ENCODE data around the gene SEC24C.
"Not testable (repeated sequence)": the region's sequence is repeated elsewhere in the genome, so short reads cannot be mapped to it uniquely, and the experiment has no call there.

SEC24C gene

GRCh38 chr10:73772281-73773151 is 28.3 kb downstream of the SEC24C start:
- DNase-seq = peak; percentile 83

DNA sequence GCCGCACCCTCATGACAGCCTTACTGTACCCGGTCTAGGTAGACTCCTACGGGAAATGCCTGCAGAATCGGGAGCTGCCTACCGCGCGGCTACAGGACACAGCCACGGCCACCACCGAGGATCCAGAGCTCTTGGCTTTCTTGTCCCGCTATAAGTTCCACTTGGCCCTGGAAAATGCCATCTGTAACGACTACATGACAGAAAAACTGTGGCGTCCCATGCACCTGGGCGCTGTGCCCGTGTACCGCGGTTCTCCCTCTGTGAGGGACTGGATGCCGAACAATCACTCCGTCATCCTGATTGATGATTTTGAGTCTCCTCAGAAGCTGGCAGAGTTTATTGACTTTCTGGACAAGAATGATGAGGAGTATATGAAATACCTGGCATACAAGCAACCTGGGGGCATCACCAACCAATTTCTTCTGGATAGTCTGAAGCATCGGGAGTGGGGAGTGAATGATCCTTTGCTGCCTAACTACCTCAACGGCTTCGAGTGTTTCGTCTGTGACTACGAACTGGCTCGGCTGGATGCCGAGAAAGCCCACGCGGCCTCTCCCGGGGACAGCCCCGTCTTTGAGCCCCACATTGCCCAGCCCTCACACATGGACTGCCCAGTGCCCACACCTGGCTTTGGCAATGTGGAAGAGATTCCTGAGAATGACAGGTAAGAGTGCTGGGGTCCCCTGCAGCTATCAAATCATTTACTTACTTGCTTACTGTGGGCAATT is 29.1 kb downstream of the SEC24C start:
- no peak for DNase-seq

GRCh38 chr10:73774637-73775036 is 30.5 kb downstream of the SEC24C start:
- DNase-seq = no peak

GRCh38 chr10:73779018-73779417 is 34.8 kb downstream of the SEC24C start:
- no peak for DNase-seq

- DNase-seq = no peak
Measured at GRCh38 chr10:73779539-73780197, 35.5 kb downstream of the SEC24C start.

DNA sequence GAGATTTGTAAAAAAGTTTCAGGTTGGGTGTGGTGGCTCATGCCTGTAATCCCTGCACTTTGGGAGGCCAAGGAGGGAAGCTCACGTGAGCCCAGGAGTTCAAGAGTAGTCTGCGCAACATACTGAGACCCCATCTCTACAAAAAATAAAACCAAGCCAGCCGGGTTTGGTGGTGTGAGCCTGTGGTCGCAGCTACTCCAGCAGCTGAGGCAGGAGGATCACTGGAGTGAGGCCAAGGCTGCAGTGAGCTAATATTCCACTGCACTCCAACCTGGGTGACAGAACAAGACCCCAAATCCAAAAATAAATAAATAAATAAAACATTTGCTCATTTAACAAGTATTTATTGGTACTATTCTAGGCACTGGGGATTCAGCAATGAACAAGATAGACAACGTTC is 36.1 kb downstream of the SEC24C start:
- DNase-seq = no peak

- DNase-seq = no peak
Measured at GRCh38 chr10:73780966-73781365, 36.8 kb downstream of the SEC24C start.

- no peak for DNase-seq
Measured at GRCh38 chr10:73781548-73781878, 37.3 kb downstream of the SEC24C start.

GRCh38 chr10:73781879-73782748 is 37.9 kb downstream of the SEC24C start, which contains the start of gene CHCHD1:
TSS of gene CHCHD1 (plus strand) at chr10:73782048. CDS start at chr10:73782076, 28 bp downstream.
- DNase-seq = peak; percentile 91

DNA sequence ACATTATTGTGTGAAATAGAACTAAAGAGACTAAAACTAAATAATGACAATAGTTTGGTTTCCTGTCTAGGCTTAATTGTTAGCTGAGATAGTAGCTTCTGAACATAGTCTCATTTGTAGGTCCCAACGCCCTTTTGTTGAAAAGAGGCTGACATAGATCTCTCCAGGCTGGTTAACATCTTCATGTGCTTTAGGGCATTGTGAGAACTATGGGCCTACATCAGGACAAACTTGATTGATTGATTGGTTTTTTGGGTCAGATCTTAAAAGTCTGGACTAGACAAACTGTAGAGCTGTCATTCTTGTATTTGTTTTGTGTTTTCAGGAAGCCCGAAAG is 38.5 kb downstream of the SEC24C start:
- no peak for DNase-seq

DNA sequence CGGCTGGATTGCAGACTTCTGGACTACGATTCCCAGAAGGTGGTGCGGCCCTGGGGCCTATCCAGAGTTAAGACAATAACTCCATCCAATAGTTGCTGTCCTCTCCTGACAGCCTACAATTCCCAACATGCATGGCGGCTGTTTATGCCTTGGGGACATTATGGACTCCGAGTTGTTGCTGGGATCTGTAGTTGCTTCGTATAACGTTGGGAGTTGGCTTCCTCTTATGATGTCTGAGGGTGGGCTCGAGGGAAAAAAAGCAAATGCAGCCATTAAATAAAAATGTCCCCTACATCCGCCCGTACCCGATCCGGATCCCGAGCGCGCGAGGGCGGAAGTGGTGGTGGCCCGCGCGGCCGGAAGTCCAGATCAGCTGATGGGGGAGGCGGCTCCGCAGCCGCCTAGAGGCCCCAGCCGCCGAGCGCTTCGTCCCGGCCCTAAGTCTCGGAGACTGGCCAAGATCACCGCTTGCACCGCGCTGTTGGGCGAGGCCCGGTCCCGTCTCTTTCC is 41.1 kb downstream of the SEC24C start, which contains the start of gene ZSWIM8:
Gene ZSWIM8 (plus strand): TSS at position 396 of the 510 bp plus-strand sequence. CDS start 273 bp downstream, outside the sequence.
- DNase-seq = peak; percentile 83

- DNase-seq = no peak
Measured at GRCh38 chr10:73785721-73786511, 41.7 kb downstream of the SEC24C start.

- no peak for DNase-seq
Measured at GRCh38 chr10:73786512-73786885, 42.3 kb downstream of the SEC24C start.

GRCh38 chr10:73787031-73787800 is 43.0 kb downstream of the SEC24C start:
- not testable (repeated sequence) for DNase-seq

GRCh38 chr10:73788864-73789658 is 44.9 kb downstream of the SEC24C start:
- DNase-seq = no peak

- no peak for DNase-seq
Measured at GRCh38 chr10:73789659-73790055, 45.5 kb downstream of the SEC24C start.

GRCh38 chr10:73790886-73791625 is 46.9 kb downstream of the SEC24C start:
- DNase-seq = no peak

- DNase-seq = no peak
Measured at GRCh38 chr10:73791871-73792400, 47.8 kb downstream of the SEC24C start.

- no peak for DNase-seq
Measured at GRCh38 chr10:73793456-73793855, 49.3 kb downstream of the SEC24C start.
